Upper lobe of right lung (tissue), 1 donor: ENCODE results near the gene ADAM23. TPM values are rescaled to one million over a fixed set of nuclear protein-coding genes. Genes with fewer than 3 reads are reported as not detected.

Experiments used
- ATAC-seq: fragments of 200-7000 bp; cut with Tn5 transposase; one replicate; pipeline ENCODE4 v1.9.1; 2020; ENCODE audit warnings: mild to moderate bottlenecking, moderate library complexity
- DNase-seq: peaks from one replicate; pipeline ENCODE4 v3.0.0-alpha.2; 2020
- H3K27ac ChIP-seq: fragments of 200-600 bp; one replicate; pipeline ENCODE4 v1.8.0; 2022
- H3K27me3 ChIP-seq: fragments of 200-600 bp; one replicate; pipeline ENCODE4 v1.8.0; 2022; ENCODE audit warnings: mild to moderate bottlenecking
- H3K36me3 ChIP-seq: fragments of 200-600 bp; one replicate; pipeline ENCODE4 v1.8.0; 2022
- H3K4me1 ChIP-seq: fragments of 200-600 bp; one replicate; pipeline ENCODE4 v1.8.0; 2022
- H3K4me3 ChIP-seq: fragments of 200-600 bp; one replicate; pipeline ENCODE4 v1.8.0; 2022; ENCODE audit warnings: mild to moderate bottlenecking
- H3K9me3 ChIP-seq: fragments of 200-600 bp; one replicate; pipeline ENCODE4 v1.8.0; 2022
- intact Hi-C: fragments of 100-400 bp; cut with DNase I; formaldehyde crosslinking; loops from one replicate; pipeline ENCODE4 v1.11.0; 2022
- total RNA-seq: library from RNA; stranded (reverse); fragmentation: NEBNext Ultra II Directional; extraction: Animal tissue kit (Norgen Biotek cat#: 25700); gene quantifications from one replicate; pipeline ENCODE4 v1.2.1, GENCODE V29; 2021
- TF ChIP-seq, protein P1 (sequence below): fragments of 200-600 bp; IDR thresholded peaks from one replicate; pipeline ENCODE4 v1.8.0; 2022; ENCODE audit warnings: antibody characterized with exemption
- donor health status: DM: no; HTN: yes; CAD: no; lungs with severe emphysema.

Gene ADAM23
- total RNA-seq, 1 donor from 2014 or later: 2.5 TPM

GRCh38 chr2:206474099-206474498, 30.8 kb downstream of the ADAM23 start:
- Histone ChIP-seq H3K27me3 (no peaks in the 10 kb centered on the region), H3K36me3 (no peaks in the 10 kb centered on the region), H3K4me1 (no peaks in the 10 kb centered on the region), H3K4me3 (no peak overlapping the region), H3K27ac (no peak overlapping the region), H3K9me3 (no peaks in the 10 kb centered on the region)
- TF ChIP-seq, protein P1, sequence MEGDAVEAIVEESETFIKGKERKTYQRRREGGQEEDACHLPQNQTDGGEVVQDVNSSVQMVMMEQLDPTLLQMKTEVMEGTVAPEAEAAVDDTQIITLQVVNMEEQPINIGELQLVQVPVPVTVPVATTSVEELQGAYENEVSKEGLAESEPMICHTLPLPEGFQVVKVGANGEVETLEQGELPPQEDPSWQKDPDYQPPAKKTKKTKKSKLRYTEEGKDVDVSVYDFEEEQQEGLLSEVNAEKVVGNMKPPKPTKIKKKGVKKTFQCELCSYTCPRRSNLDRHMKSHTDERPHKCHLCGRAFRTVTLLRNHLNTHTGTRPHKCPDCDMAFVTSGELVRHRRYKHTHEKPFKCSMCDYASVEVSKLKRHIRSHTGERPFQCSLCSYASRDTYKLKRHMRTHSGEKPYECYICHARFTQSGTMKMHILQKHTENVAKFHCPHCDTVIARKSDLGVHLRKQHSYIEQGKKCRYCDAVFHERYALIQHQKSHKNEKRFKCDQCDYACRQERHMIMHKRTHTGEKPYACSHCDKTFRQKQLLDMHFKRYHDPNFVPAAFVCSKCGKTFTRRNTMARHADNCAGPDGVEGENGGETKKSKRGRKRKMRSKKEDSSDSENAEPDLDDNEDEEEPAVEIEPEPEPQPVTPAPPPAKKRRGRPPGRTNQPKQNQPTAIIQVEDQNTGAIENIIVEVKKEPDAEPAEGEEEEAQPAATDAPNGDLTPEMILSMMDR: no peak
- intact Hi-C loops: no loop called here
- ATAC-seq: no peak
- no peak for DNase-seq

DNA sequence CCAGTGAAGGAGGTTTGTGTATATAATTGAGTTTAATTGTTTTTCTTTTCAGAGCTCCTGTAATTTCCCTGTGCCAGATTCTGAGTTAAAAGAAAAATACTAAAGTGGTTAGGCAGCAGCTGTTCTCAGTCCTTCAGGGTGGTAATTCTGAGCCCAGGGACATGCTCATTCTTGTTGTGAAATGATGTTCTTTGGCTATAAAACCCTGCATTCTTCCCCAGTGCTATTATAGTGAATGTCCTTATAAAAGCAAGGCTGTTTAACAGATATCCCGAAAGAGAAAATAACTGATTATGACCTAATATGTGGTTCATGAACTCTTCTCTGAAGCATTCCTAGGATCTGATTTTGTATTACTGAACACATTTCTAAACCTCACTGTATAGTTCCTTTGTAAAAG, 34.0 kb downstream of the ADAM23 start:
- DNase-seq: no peak
- intact Hi-C loops: no loop called here

DNA sequence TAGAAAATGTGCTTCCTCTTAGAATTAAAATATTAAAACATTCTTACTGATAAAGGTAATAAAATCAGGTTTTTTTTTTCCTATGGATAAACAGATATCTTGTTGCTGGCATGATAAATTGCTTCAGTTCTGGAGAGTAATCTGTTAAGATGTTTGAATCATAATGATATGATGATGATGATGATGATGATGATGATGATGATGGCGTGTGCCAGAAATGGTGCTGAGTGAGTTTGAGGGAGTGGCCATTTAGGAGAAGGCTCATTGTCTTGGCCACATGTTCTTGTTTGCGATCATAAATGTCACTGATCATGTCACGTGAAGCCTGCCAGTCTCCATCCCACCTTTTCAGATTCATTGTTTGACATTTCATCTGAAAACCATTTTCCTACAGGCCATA, 35.0 kb downstream of the ADAM23 start:
- ATAC-seq (no peak), DNase-seq (no peak)
- Histone ChIP-seq H3K36me3 (no peaks in the 10 kb centered on the region), H3K4me1 (no peaks in the 10 kb centered on the region), H3K27ac (no peak overlapping the region), H3K4me3 (no peak overlapping the region), H3K9me3 (no peaks in the 10 kb centered on the region), H3K27me3 (no peaks in the 10 kb centered on the region)
- TF ChIP-seq, protein P1: no peak
- intact Hi-C loops: no loop called here

More for the DNA sequence above, 34.0 kb downstream of the ADAM23 start:
- Histone ChIP-seq H3K4me1 (no peaks in the 10 kb centered on the region), H3K36me3 (no peaks in the 10 kb centered on the region), H3K27ac (no peak overlapping the region), H3K27me3 (no peaks in the 10 kb centered on the region), H3K4me3 (no peak overlapping the region), H3K9me3 (no peaks in the 10 kb centered on the region)
- TF ChIP-seq, protein P1: no peak
- ATAC-seq: no peak

GRCh38 chr2:206480161-206480560, 36.8 kb downstream of the ADAM23 start:
- DNase-seq (no peak), ATAC-seq (no peak)
- TF ChIP-seq, protein P1: no peak
- no peaks in the 10 kb centered on the region for H3K4me1 ChIP-seq
- H3K4me3 ChIP-seq: no peak overlapping the region
- no peaks in the 10 kb centered on the region for H3K36me3 ChIP-seq
- H3K9me3 ChIP-seq: no peaks in the 10 kb centered on the region
- no peak overlapping the region for H3K27ac ChIP-seq
- no peaks in the 10 kb centered on the region for H3K27me3 ChIP-seq
- intact Hi-C loops: no loop called here

DNA sequence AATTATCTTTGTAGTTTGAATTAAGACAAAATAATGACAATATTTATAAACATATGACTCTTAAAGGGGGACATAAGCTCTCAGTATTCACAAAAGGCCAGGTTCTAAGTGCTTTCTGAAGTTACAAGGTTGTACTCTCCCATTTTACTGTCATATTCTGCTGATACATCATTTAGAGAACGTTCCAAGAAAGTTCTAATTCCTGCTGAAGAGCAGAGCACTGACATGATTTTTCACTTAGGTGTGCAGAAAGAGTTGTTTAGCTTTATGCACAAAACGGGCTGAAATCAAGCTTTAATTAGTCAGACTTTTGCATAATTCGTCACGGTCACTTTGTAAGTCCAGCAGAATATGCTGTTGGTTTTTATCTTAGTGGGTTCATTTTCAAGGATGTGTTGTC, 37.3 kb downstream of the ADAM23 start:
- no peak overlapping the region for H3K4me3 ChIP-seq
- no peaks in the 10 kb centered on the region for H3K4me1 ChIP-seq
- H3K27me3 ChIP-seq: no peaks in the 10 kb centered on the region
- intact Hi-C loops: no loop called here
- DNase-seq (no peak), ATAC-seq (no peak)
- no peaks in the 10 kb centered on the region for H3K36me3 ChIP-seq
- TF ChIP-seq, protein P1: no peak
- H3K27ac ChIP-seq: no peak overlapping the region
- H3K9me3 ChIP-seq: no peaks in the 10 kb centered on the region

DNA sequence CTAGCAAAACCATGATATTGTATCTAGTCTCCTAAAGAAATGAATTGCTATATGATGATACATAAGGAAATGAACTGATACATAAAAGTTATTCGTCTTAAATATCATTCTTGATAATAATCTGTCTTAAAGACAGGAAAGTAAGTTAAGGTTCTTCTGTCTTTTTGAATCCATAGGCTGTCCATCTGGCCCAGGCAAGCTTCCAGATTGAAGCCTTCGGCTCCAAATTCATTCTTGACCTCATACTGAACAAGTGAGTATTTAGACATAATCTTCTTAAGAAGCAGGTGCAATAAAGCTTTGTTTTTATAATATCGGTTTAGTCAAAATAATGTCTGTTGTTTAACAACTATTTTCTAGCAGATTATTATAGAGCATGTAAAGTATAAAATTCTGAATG, 37.7 kb downstream of the ADAM23 start:
- no peaks in the 10 kb centered on the region for H3K36me3 ChIP-seq
- DNase-seq (no peak), ATAC-seq (no peak)
- no peaks in the 10 kb centered on the region for H3K4me1 ChIP-seq
- H3K27ac ChIP-seq: no peak overlapping the region
- H3K4me3 ChIP-seq: no peak overlapping the region
- TF ChIP-seq, protein P1: no peak
- no peaks in the 10 kb centered on the region for H3K27me3 ChIP-seq
- intact Hi-C loops: no loop called here
- H3K9me3 ChIP-seq: no peaks in the 10 kb centered on the region
